HG03025 (cell line): ENCODE data around the gene RHBDF2.

Experiments
- ATAC-seq: cut with Tn5 transposase; IDR thresholded peaks from one replicate; pipeline ENCODE4 v1.9.1; 2021; ENCODE audit warnings: mild to moderate bottlenecking, moderate library complexity; ENCODE audit not compliant: unreplicated experiment, low FRiP score

The RHBDF2 gene

GRCh38 chr17:76421044-76421407, 80.2 kb downstream of the RHBDF2 start:
- no peak for ATAC-seq
